Fibroblast of skin of back (primary cell): ENCODE results near the gene NRXN3.
A peak's percentile ranks its signal among the peaks of the same experiment; 100 is the strongest.
"Not testable (repeated sequence)": the region's sequence is repeated elsewhere in the genome, so short reads cannot be mapped to it uniquely, and the experiment has no call there.

Experiments
- DNase-seq: peaks from one replicate; pipeline ENCODE4 v3.0.0-alpha.2; 2013

The NRXN3 gene

GRCh38 chr14:79767251-79767650, 1597.1 kb downstream of the NRXN3 start:
- DNase-seq, result no peak

DNA sequence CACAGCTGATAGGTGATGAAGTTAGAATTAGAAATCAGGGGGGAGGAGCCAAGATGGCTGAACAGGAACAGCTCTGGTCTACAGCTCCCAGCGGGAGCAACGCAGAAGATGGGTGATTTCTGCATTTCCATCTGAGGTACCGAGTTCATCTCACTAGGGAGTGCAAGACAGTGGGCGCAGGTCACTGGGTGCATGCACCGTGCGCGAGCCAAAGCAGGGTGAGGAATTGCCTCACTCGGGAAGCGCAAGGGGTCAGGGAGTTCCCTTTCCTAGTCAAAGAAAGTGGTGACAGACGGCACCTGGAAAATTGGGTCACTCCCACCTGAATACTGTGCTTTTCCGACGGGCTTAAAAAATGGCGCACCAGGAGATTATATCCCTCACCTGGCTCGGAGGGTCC, 1597.5 kb downstream of the NRXN3 start:
- not testable (repeated sequence) for DNase-seq

DNA sequence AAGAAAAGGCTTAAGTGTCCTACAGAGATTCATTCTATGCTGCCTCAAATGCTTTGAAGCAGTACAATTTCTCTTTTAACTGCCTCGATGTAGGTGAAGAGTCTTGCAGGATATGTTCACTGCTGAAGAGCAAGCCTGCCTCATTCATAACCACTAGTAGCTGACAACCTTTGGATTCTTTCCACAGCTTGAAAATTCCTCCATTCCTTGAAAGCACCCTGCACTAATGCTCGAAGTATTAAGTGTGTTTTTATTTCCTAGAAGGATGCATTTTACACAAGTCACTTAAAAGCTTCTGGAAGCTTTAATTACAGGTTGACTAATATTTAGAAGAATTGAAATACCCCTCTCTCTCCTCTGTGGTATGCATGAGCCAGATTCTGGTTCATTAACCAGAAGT, 1611.7 kb downstream of the NRXN3 start:
- peak; percentile 42 for DNase-seq

DNA sequence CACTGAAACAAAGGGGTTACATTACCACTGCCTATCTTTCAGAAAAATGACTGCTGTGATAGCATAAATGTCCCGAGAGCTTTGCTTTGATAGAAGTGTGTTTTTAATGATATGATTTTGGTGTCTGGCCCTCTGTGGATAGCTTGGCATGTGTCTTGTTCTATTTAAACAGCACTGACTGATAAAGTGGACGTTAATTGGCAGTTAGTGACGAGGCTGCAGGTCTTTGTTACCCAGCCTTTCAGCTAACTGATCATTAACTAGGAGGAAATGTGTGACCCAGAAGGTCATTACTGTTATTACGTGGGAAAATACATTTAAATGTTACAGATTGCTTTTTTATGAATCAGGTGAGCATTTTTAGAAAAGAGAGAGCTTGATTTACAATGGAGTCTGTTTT, 1612.9 kb downstream of the NRXN3 start:
- no peak for DNase-seq

GRCh38 chr14:79786522-79786921, 1616.3 kb downstream of the NRXN3 start:
- DNase-seq, result no peak

DNA sequence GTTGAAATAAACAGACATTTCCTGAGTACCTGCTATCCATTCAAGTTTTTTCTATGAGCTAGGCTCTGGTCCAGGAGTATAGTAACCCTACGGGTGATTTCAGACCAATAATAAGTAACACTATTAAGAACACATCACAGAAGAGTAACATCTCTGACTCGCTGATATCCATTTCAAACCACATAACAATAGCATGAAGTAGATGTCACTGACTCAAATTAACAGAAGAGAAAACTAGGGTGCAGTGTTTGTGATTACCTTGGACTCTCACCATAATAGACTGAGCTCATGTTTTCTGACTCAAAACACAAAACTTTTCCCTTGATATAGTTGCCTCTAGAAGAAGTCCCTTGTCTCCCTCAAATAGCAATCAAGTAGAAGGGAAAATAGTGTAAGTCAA, 1618.2 kb downstream of the NRXN3 start:
- DNase-seq, result no peak

- no peak for DNase-seq
Observed at GRCh38 chr14:79791055-79791732, 1621.0 kb downstream of the NRXN3 start.

DNA sequence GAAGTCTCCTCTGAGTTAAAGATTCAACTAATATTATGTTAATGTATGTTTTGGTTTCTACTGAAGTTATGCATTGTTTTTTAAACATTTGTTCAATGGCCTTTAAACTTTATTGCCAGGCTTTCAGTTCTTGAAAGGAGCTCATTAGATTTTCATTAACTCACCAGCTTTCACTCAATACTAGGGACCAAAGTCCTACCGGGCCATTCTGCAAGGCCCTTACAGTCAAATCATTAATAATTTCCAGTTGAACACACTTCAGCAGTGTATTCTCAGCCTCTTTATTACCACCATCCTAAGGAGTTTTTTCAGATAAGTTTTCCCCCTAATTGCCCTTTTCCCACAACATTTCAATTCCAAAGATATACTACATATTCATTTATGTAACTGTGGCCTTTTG, 1631.9 kb downstream of the NRXN3 start:
- DNase-seq, result no peak

GRCh38 chr14:79805636-79806035, 1635.5 kb downstream of the NRXN3 start:
- DNase-seq, result no peak

DNA sequence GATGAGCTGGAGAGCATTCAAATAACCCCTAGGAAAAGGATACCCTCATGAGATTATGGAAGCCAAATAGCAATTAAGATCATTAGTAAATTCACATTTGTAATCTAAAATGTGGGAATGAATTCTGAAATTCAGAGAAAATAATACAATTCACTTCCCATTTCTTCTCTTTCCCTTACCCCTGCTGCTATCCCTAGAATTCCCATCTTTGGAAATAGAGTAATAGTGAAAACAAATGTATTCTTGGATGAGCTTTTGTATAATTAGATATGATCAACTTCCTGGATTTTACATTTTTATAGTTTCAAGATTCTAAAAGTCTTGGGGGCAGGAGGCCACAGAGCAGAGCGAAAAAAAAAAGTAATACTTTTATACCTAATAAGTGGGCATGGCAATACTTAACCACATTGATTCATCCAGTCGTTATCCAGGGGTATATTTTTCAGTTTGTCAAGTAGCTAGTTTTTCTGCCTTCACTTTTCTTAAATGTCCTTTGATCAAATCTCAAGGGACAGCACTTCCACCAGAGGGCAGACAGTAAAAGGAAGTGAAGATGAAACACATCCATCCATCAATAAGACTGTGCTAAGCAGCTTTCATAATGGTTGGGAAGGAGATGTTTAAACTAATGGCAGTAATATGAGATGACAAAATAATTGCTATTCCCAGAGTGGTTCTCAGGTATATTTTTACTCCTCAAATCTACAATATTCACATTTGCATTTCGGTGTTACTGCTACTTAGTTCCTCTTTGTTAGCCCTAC, 1639.9 kb downstream of the NRXN3 start:
- peak; percentile 9 for DNase-seq

DNA sequence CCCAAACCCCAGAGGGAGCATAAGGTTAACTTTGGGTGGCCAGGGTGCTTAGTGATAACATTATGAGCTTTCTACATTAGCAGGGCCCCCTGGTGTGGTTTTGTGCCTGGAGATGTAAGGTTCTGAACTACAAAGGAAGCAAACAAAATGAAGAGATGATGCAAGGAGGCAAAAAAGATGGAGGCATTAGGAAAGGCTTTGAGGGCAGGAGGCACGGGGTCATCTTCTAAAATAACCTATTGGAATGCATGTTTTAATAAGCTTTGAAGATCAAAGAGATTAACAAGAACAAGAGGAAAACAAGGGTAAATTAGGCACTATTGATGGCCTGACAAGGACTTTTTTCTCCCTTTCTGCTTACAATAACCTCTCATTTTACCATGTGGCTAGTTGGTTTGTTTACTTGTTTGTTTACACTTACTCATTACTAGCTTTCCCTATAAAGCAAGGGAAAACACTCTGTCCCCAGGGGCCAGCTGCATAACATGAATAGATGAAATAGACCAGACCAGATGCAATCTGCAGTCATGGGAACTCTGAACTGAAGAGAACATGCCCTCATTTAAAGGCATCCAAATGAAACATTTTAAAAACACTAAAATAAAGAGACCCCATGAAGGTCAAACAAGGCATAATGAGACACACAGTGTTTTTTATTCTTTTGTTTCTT, 1650.8 kb downstream of the NRXN3 start:
- DNase-seq, result no peak

- no peak for DNase-seq
Observed at GRCh38 chr14:79822034-79822433, 1651.9 kb downstream of the NRXN3 start.

DNA sequence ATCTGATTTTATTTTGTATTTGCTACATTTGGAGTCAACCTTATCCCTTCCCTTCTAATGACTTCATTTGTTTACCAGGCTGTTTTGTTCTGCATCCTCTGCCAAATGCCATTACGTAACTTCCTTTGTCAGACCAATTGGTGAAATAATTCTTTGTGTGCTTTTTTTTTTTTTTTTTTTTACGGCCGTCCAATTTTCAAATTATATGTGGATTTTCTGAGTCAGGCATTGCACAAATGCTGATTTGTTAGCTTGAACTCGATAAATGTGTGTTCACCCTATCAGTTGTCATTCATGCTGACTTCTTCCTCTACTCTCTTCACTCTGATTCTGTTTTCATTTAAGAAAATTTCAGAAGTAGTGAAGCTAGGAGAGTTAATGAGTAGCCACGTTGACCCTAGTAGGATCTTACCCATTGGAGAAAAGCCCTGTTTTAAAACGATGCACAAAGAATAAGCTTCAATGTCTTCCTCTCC, 1654.9 kb downstream of the NRXN3 start:
- DNase-seq, result no peak

DNA sequence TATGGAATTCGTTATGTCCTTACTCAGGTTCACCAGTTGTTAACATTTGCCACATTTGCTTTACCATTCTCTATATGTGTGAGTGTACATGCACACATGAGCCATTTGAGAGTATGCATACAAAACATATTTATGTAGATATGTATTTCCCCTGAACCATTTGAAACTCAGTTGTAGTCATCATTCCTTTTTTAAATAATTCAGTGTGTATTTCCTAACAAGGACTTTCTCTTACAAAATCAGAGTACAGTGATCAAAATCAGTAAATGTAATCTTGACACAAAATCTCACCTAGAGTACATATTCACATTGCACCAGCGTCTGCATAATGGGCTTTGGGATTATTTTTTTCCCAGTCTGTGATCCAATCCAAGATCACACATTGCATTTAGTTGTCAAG, 1656.2 kb downstream of the NRXN3 start:
- DNase-seq, result no peak

DNA sequence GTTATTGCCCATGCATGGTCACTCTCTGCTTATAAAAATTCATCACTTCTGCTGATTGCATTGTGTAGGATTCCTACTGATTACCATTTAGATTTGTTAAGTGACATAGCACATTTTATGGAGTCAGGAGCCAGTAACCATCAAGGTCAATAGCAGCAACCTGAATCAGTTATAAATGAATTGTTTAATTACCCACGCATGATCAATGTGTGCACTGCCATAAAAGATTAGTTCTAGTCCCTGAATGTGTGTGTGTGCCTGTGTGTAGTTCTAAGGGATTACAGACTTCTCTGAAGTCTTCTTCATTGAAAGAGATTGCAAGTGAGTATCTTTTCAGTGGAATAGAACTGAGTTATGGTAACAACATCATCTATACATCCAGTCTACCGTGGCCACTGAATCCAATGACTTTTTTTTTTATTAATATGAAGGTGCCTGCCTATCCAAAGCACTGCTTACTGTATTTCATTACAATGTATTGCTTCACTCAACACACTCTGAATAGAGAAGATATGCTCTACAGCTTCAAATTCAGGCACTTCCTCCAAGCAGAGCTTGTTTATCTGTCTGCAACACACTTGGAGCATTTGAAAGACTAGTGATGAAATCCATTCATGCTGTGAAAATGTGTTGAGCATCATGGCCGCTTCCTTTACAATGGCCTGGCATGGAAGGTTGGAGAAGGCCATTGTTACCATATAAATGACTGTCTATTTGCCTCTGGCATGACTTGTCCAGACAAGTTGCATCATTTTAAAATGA, 1659.4 kb downstream of the NRXN3 start:
- DNase-seq, result no peak

DNA sequence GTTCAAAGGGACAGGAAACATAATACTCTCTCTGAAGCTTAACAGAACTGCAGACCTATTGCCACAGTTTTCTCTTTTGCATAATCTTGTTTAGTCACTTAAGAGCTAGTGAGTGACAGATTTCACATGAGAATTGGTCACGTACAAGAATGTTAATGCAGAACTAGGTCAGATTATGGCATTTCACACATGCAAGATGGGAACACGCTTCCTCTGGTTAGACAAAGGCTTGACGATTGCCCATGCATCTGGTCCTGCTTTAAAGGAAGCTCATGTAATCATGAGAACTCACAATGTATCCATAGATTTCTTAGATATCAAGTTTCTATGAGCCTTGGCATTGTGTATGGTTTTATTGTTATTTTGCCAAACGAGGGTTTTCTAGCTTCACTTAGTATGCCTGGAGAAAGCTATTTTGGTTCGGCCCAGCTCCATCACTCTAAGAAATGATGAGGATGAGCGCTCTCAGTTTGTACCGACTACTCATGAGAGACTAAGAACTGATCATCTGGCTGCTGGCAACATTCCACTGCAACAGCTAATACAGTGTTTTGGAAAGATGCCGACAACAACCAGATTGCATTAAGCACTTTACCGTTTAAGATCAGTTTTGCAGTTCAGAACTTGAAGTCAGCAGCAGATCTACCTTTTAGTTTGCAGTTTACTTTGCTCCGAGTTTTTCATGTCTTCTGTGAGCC, 1661.2 kb downstream of the NRXN3 start:
- DNase-seq, result peak; percentile 37

- no peak for DNase-seq
Observed at GRCh38 chr14:79833781-79834180, 1663.6 kb downstream of the NRXN3 start.

GRCh38 chr14:79834868-79835267, 1664.7 kb downstream of the NRXN3 start:
- no peak for DNase-seq

DNA sequence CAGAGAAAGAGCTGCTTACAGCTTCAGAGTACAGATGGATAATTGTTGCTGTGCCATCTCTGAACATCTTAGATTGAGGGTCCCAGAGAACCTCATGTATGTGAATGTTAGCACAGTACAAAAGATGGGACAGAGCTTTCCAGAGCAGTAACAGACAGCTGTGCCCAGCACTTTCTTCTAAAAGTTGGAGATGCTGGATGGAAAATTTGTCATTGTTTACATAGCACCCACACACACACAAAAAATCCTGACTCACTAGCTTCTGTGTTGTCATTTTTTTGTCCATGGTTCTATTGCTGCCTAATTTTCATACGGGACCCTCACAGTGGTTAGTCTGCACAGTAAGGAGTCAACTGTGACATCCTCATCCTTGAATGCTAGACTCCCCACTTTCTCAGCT, 1666.4 kb downstream of the NRXN3 start:
- DNase-seq, result peak; percentile 40

DNA sequence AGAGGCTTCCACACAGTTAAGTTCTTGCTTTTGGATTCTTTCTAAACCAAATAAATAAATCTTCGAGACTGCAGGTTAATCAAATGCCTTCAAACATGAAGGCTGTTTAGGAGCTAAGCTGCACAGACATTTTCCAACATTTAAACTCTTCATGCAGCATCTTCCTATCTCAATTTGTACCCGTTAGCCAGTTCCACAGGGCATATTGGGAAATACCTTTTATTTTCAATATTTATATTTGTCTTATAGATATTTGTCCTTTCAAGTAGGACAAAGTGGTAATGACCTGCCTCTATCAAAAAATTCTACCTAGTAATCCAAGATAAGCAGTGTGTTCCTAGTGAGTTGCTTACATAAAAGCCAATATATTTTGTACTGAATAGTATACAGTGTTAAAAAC, 1667.5 kb downstream of the NRXN3 start:
- no peak for DNase-seq

GRCh38 chr14:79840103-79840502, 1669.9 kb downstream of the NRXN3 start:
- DNase-seq, result peak; percentile 31

- no peak for DNase-seq
Observed at GRCh38 chr14:79840831-79841230, 1670.7 kb downstream of the NRXN3 start.
